Adipose tissue (tissue), 3 donors: Measurements from ENCODE around the gene CAMK2B. TPM values are rescaled to one million over a fixed set of nuclear protein-coding genes. Genes with fewer than 3 reads are reported as not detected.

Experiments
- H3K27ac ChIP-seq: one replicate; pipeline ENCODE4 v1.5.1; 2013; ENCODE audit warnings: low read depth, low read length
- whole genome bisulfite sequencing, 3 donors: extraction: QIAGEN DNeasy Blood & Tissue Kit; methylation state at CpG; one replicate each; pipeline ENCODE4 v1.1.7; 2013; 5-methylcytosine and 5-hydroxymethylcytosine counted together
- polyA plus RNA-seq, 3 donors: library from polyadenylated mRNA; stranded (reverse); fragments of 200-250 nt; gene quantifications; one replicate each; pipeline ENCODE4 v1.2.3, GENCODE V29; 2013
- donor health status: healthy with polysubstance abuse.
- donor health status: Bipolar disorder and iron deficiency.
- donor health status: healthy.

CAMK2B gene
- polyA plus RNA-seq, 3 donors: 0.28 to 1.3 (median 0.56) TPM

DNA sequence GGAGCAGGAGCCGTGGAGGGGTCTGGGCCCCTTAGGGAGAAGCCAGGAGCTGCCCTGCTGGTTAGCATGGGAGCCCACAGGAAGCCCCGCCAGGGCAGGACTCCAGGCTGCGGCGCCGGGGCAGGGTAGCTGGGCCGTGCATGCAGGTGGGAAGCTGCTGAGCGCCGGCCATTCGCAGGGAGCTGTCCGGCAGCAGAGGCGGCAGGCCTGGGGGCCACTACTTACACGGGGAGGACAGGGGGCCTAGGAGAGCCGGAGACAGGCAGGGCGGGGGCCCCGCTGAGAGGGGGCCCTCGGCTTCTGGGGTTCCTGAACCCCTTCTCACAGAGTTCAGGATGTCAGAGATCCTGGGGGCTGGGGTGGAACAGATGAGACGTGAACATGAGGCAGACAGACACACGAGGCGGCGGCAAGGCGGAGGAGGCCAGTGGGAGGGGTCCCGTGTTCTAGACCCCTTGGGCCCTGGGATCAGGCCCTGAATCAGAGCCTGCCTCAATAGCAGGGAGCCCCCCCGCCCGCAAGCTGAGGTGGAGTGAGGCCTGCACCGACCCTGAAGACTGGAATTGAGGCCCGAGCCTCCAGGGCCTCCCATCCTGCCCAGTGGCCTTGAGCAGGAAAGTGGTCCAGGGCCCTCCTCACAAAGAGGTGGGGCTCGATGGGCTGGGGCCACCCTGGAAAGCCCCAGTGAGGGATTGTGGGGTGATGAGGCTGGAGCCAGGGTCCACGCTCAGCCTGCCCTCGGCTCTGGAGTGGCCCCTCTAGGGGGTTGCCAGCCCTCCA is 96.6 kb downstream of the CAMK2B start:
- 79 to 88% (median 82%) methylated on average over 21 to 29 of the region's 29 CpGs for WGBS, 3 donors
- H3K27ac ChIP-seq: no peak overlapping the region

DNA sequence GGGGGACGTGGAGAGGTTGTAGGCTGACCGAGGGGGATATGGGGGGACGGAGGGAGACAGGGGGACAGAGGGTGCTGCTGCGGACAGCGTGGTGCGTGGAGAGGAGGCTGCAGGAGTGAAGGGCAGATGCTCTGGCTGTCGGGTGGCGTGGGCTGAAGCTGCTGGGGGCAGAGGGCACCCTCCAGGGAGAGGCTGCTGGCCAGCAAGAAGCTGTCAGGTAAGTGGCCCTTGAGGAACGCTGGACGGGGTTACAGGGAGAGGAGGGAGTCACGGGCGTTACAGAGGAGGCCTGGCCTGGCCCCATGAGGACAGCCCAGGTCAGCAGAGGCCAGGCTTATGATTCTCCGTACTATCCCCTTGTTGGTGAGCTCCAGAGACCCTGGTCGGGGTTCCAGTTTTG is 97.5 kb downstream of the CAMK2B start:
- 69 to 87% (median 77%) methylated on average over 14 of the region's 14 CpGs for WGBS, 3 donors
- no peak overlapping the region for H3K27ac ChIP-seq

DNA sequence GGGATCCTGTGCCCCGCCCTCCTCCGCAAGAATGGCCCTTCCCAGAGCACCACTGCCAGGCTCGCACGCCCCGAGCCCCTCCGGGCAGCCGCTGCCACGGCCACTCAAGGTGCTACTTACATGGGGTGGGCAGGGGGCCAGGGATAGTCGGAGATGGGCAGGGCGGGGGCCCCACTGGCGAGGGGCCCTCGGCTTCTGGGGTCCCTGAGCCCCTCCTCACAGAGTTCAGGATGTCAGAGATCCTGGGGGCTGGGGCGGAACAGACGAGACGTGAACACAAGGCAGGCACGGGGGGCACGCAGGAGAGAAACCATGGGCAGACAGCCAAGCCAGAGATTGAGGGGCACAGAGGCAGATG is 99.0 kb downstream of the CAMK2B start:
- no peak overlapping the region for H3K27ac ChIP-seq
- 56 to 71% (median 59%) methylated on average over 15 to 17 of the region's 17 CpGs for WGBS, 3 donors

DNA sequence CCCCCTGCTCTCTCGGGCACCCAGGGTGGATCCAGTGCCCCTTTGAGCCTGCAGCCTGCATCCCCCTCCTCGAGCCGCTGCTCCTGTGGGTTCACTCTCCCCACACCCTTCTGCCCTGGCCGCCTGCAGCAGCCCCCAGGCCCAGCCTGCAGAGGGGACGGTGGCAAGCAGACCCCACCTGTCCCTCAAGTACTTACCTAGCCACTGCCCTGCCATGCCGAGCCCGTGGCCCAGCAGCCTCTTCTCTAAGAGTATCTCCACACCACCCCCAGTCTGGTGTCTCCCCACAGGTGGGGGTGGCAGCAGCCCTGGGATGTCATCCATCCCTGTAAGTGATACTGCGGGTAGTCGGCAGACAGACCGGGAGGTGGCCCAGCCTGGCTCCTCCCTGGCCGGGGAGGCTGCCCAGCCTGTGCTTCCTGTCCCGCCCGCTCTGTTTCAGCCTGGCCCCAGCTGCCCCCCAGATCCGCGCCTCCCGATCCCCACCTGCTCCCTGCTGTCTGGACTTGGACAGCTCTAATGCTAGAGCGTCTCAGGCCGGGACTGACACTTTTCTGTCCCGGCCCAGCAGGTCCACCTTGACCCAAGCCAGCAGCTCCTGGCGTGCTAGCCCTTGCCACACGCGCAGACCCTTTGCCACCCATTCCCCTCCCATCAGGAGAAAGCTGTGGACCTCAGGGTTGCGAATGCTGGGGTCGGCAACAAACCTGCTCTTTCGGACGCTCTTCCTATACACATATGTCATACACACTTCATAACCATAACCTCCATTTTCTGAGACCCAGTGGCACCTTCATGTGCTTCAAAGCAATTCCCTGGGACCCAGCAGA is 99.6 kb downstream of the CAMK2B start:
- H3K27ac ChIP-seq: no peak overlapping the region
- WGBS, 3 donors: 64 to 74% (median 66%) methylated on average over 26 of the region's 26 CpGs

DNA sequence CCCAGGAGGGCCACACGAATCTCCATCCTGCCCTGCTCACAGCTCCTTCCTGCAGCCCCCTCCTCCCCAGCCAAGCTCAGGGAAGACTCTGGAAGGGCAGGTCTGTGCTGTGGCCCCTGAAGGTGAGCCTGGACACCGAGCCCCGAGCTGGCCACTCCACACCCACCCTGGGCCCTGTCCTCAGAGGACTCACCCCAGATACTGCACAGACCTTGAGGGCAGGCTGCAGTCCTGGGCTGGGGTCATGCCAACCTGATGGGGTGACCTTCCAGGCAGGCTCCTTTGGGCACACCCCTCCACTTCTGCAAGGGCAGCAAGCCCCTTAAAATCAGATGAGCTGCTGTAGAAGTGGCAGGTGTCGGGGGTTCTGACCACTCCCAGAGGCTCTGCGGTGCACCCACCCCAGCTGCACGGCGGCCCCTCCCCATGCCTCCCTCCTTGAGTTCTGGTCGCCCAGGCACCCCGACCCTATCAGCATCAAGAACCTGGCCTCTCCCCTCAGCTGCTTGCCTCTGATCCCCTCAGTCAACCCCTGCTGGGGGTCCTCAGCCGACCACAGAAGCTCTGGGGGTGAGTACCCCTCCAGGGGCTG is 100.3 kb downstream of the CAMK2B start:
- H3K27ac ChIP-seq: no peak overlapping the region
- WGBS, 3 donors: 65 to 75% (median 72%) methylated on average over 10 of the region's 10 CpGs

DNA sequence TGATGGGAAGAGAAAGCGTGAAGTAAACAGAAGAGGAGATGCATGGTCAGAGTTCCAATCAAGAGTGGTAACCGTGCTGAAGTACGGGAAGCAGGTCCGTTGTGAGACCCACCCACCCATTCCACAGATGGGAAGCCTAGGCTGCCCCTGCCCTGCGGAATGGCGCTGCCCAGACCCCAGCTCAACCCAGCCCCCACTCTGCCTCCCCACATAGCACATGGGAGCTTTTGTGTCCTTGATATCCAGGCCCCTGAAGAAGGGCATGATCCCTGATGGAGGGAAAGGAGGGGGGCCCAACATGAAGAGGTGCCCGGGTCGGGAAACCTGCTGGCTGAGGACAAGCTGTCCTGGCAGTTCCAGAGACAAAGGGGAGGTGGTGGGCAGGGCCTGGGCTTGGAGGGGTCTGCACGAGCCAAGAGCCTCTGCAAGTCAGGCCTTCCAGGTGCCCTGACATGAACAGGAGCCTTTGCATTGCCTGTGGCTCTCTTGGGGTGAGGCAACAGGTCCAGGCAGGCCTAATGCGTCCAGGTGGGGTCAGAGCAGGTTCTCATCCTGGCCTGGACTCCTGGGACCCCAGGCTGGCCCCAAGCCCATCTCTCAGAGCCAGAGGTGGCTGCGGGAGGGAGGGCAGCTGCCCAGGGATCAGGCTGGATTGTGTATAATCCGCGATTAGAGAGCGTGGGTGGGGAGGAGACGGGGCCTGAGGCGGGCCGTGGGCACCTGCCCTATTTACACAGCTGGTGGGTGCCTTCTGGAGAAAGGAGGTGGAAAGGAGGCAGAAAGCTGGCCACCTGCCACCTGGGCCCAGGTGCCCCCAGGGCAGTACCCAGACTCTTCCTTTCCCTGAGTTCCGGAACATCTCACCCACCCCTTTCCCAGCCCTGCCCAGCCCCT is 101.1 kb downstream of the CAMK2B start:
- no peak overlapping the region for H3K27ac ChIP-seq
- 43 to 74% (median 73%) methylated on average over 18 of the region's 18 CpGs for WGBS, 3 donors

DNA sequence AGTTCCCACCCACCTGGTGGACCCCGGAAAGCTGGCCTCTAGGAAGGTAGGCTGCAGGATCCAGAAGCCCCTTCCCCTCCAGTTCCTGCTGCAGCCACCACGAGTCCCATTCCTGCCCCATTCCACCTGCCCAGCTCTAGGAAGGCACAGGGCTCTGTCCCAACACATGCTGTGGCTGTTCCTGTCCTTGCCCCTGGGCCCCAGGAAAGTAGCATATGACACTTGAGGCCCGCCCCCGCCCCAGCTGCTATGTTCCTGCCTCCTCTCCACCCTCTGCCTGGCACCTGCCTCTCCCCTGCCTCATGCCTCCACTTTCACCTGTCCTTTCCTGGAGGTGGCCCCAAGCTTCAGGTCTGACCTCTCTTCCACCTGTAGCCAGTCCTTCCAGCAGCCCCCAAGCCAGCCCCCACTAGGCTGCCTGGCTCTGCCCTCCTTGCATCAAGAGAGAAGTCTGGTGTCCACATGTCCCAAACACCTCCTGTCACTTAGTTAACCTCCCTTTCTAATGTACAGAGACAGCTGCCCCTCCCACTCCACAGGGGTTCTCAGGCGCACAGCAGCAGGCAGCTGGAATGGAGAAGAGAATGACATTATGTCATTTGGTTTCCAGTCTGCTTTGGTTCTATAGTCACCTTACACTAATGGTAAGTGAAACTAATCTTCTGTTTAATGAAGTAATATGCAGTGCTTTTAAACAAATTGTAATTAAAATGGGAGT is 101.9 kb downstream of the CAMK2B start:
- WGBS, 3 donors: 41 to 69% (median 67%) methylated on average over 5 of the region's 5 CpGs
- H3K27ac ChIP-seq: no peak overlapping the region

DNA sequence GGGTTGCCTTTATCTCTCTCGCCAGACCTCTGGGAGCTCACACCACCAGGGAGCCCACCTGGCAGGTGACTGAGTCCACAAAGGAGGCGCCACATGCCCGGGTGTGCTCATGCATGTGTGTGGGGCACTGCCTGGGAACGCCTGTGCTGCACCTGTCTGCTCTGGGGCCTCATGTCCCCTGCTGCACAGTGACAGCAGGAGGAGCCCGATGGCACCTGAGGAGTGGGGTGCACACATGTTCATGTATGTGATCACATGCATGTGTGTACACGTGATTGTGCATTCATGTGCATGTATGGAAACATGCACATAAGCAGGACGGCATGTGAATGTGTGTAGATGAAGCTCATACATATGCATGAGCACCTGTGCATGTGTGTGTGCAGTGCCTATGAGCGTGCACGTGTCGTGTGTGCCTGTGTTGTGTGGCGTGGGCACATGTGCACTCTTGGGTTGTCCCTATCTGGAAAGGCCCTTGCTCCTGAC is 102.6 kb downstream of the CAMK2B start:
- WGBS, 3 donors: 79 to 91% (median 89%) methylated on average over 11 of the region's 11 CpGs
- no peak overlapping the region for H3K27ac ChIP-seq

DNA sequence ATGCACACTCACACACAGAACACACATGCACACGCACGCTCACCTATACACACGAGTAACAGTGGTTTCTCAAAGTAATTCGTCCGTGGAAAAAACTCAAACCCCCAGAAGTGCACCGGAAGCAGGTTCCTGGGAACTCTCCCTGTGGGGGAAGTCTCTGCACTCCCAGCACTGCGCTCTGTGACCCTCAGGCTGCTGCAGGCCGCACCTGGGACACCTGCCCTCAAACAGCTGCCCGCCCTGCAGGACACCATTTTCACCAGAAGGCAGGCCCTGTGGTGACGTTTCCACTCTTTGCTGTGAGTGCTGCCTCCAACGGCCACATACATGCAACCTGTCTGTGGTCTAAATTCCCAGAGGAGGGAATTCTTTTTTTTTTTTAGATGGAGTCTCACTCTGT is 103.3 kb downstream of the CAMK2B start:
- WGBS, 3 donors: 85 to 87% (median 87%) methylated on average over 11 of the region's 11 CpGs
- no peak overlapping the region for H3K27ac ChIP-seq

DNA sequence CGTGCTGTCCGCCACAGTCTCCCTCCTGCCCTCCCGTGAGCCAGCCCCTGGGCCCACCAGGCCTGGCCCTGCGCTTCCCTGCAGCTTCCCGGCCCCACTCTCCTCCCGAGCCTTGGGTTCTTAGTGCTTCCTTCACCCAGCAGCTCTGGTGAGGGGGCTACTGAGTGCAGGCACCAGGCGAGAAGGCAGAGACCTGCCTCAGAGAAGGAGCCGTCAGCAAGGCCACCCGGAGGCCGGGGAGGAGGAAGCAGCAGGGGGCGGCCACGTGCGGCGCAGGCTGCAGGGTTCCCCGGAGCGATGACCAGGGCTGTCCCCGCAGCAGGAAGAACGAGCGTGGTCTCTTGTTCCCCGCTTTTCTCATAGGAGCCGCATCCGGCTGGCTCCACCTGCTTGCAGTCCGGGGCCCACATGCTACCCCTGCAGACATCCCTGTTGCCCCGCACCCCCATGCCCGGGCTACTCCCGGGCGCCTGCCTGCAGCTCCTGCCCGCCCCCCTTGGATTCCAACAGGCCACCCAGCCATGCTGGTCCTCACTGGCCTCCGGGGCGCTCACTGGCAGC is 104.1 kb downstream of the CAMK2B start:
- H3K27ac ChIP-seq: no peak overlapping the region
- 61 to 76% (median 65%) methylated on average over 30 of the region's 30 CpGs for WGBS, 3 donors

DNA sequence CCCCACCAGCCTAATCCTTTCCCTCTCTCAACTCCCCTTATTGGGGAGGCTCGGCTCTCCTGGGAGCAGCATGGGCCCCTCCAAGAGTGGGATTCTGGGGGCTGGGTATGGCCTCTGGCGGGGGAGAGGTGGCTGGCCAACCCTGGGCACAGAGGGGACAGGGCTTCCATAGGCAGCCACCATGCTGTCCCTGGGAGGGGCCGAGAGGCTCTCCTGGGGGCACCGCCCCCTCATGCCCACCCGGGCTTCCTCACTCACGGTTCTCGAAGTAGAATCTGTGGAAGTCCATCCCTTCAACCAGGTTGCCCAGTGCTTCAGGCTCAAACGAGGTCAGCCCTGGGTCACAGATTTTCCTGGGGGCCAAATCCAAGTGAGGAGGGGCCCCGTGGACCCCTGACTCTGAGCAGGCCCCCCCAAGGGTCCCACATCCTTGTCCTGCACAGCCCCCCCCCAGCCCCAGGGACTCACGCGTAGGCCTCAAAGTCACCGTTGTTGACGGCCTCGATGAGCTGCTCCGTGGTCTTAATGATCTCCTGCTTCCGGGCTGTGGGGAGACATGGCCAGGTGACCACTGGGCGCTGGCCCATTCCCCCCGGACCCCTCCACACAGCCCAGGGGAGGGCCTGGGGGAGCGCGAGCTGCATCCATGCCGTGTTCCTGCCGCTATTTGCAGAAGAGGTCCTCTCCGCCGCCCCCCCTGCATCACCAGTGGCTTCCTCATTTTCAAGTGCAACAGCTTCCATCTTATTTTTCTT is 104.9 kb downstream of the CAMK2B start:
- 85 to 88% (median 87%) methylated on average over 24 of the region's 24 CpGs for WGBS, 3 donors
- H3K27ac ChIP-seq: no peak overlapping the region

DNA sequence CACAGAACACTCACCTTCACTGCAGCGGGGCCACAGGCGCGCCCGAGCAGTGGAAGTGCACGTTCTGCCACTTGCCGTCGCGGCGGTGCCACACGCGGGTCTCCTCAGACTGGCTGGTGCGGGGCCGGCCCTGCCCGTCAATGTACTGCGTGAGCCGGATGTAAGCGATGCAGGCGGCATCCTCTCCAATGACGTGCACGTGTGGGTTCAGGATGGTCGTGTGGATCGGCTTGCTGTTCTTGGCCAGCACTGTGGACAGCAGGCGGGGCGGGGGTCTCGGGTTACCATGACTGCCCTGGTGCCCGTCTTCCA is 105.4 kb downstream of the CAMK2B start:
- WGBS, 3 donors: 93 to 95% (median 94%) methylated on average over 26 of the region's 26 CpGs
- H3K27ac ChIP-seq: no peak overlapping the region

DNA sequence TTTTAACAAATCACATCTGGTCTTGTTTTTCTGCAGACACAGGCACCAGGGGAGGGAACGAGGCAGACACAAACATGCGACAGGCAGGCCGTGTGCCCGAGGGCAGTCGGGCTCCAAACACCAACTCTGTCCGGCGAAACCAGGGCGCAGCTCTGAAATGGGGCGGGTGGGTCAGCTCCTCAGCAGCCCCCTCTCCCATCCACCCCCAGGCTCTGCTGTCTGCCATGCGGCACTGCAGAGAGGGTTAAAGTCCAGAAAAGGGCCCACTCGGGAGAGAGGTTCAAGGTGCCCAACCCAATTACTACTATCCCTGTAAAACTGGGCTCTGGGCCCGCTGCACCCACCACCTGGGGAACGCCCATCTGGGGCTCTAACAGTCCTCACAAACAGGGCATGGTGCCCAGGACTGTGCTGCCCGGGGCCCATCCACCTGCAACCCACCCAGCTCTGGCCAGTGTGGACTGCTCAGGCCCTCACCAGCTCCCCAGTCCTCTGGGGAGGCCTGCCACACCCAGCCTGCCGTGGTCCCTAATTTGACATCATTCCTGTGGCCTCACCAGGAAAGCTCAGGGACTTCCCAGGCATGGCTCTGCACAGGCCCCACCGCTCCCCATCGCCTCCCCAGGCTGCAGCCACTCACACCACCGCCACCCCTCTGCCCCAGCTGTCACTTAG is 105.9 kb downstream of the CAMK2B start:
- H3K27ac ChIP-seq: no peak overlapping the region
- WGBS, 3 donors: 92 to 99% (median 94%) methylated on average over 18 of the region's 18 CpGs

DNA sequence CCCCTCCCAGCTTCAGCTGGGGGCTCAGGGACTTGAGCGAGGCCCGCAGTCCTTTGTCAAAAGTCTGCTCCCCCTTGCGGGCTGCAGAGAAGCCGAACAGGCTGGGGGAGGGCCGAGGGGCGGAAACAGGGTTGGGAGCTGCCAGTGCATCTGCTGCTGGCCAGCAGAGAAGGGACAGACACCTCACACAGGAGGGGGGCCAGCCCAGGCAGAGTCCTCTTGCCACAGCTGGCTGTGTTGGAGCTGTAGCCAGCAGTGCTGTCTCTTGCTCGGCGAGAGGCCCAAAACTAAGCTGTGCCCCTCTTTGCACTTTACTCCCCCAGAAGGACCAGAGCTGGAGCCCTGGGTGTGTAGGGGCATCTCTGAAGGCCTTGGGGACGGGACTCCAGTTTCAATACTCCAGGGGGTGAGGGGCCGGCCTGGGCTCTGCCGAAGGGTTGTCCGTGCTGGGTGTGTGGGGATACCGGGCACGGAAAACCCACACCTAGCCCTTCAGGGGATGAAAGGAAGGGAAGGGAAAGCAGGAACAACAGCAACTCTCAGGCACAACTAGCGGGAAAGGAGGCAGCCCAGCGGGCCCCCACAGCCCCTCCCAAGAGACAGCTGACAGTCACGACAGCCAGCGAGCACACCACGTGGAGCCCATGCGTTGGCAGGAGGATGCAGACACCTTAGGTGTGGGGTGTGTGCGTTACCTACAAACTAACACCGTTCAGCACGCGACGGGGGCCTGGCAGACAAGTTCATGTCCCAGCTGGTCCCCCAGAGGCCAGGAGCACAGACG is 106.8 kb downstream of the CAMK2B start:
- H3K27ac ChIP-seq: no peak overlapping the region
- WGBS, 3 donors: 76 to 81% (median 80%) methylated on average over 26 of the region's 26 CpGs

DNA sequence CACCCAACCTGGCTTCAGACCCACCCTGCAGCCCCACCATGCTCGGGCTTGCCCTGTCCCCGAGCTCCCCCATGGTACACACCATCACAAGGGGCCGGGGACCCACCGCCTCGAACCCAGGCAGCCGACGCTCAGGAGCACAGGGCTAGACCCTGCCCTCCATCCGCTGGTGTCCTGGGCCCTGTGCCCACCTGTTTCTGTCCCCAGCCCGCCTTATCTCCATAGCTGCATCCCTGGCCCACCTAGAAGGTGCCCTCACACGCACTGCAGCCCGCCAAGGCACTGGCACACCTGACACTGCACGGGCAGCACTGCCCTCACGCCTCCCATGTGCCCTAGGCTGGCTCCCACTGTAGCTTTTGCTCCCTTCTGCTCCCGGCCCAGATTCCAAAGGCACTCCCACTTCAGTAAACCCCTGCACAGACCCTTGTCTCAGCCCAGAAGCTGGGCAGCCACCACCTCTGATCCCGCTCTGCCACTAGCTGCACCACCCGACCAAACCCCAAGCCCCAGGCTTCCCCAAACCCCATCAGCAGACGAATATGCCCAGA is 107.5 kb downstream of the CAMK2B start:
- 80 to 86% (median 82%) methylated on average over 14 to 17 of the region's 17 CpGs for WGBS, 3 donors
- H3K27ac ChIP-seq: no peak overlapping the region
